ENCODE results near the gene SPHKAP. TPM values are rescaled to one million over a fixed set of nuclear protein-coding genes. Genes with fewer than 3 reads are reported as not detected.

The SPHKAP gene
- total RNA-seq, 2 experiments from 2014 or later = not detected

GRCh38 chr2:228048838-228049490 is 132.5 kb downstream of the SPHKAP start:
- H3K9me3 Mint-ChIP-seq = no peaks in the 10 kb centered on the region
- no peak overlapping the region for H3K4me3 Mint-ChIP-seq
- no peaks in the 10 kb centered on the region for H3K36me3 Mint-ChIP-seq (ENCODE audit: low read depth)
- no peaks in the 10 kb centered on the region for H3K27me3 Mint-ChIP-seq (ENCODE audit: low read depth)
- CTCF ChIA-PET = no interaction called here
- intact Hi-C loops (cut with micrococcal nuclease) = loop anchor here (5.0 to 10.0 kb wide), 4 partner anchors 157 to 1666 kb away; partner anchors contain the start of genes DNER and PID1
- H3K4me1 Mint-ChIP-seq (ENCODE audit: low read depth) = no peaks in the 10 kb centered on the region
- DNase-seq = peak; percentile 4
- no peak overlapping the region for H3K27ac Mint-ChIP-seq

- Mint-ChIP-seq H3K27ac (no peak overlapping the region), H3K36me3 (ENCODE audit: low read depth) (no peaks in the 10 kb centered on the region), H3K9me3 (no peaks in the 10 kb centered on the region), H3K27me3 (ENCODE audit: low read depth) (no peaks in the 10 kb centered on the region), H3K4me3 (no peak overlapping the region), H3K4me1 (ENCODE audit: low read depth) (no peaks in the 10 kb centered on the region)
- DNase-seq = no peak
- CTCF ChIA-PET = interaction anchor here (0.7 kb wide), 1 partner anchor 15 kb away, joined by 3 read pairs; no protein-coding TSS in a partner anchor
- intact Hi-C loops (cut with micrococcal nuclease) = loop anchor here (10.0 kb wide), 1 partner anchor 1674 kb away; the partner anchor contains the start of gene DNER
Measured at GRCh38 chr2:228040995-228041394, 140.5 kb downstream of the SPHKAP start.

- H3K27me3 Mint-ChIP-seq (ENCODE audit: low read depth) = no peaks in the 10 kb centered on the region
- H3K4me3 Mint-ChIP-seq = no peak overlapping the region
- no peaks in the 10 kb centered on the region for H3K9me3 Mint-ChIP-seq
- H3K4me1 Mint-ChIP-seq (ENCODE audit: low read depth) = no peaks in the 10 kb centered on the region
- CTCF ChIA-PET = no interaction called here
- H3K36me3 Mint-ChIP-seq (ENCODE audit: low read depth) = no peaks in the 10 kb centered on the region
- no peak for DNase-seq
- intact Hi-C loops (cut with micrococcal nuclease) = loop anchor here (10.0 kb wide), 1 partner anchor 1675 kb away; the partner anchor contains the start of gene DNER
- H3K27ac Mint-ChIP-seq = no peak overlapping the region
Measured at GRCh38 chr2:228039752-228040534, 141.5 kb downstream of the SPHKAP start.

GRCh38 chr2:228038967-228039366 is 142.5 kb downstream of the SPHKAP start:
- no peak overlapping the region for H3K27ac Mint-ChIP-seq
- intact Hi-C loops (cut with micrococcal nuclease) = no loop called here
- CTCF ChIA-PET = interaction anchor here (0.6 kb wide), 1 partner anchor 280 kb away, joined by 4 read pairs; no protein-coding TSS in a partner anchor
- H3K36me3 Mint-ChIP-seq (ENCODE audit: low read depth) = no peaks in the 10 kb centered on the region
- no peaks in the 10 kb centered on the region for H3K9me3 Mint-ChIP-seq
- H3K4me1 Mint-ChIP-seq (ENCODE audit: low read depth) = no peaks in the 10 kb centered on the region
- no peaks in the 10 kb centered on the region for H3K27me3 Mint-ChIP-seq (ENCODE audit: low read depth)
- H3K4me3 Mint-ChIP-seq = no peak overlapping the region
- no peak for DNase-seq

GRCh38 chr2:228037915-228038314 is 143.6 kb downstream of the SPHKAP start:
- intact Hi-C loops (cut with micrococcal nuclease) = no loop called here
- no peaks in the 10 kb centered on the region for H3K27me3 Mint-ChIP-seq (ENCODE audit: low read depth)
- H3K4me1 Mint-ChIP-seq (ENCODE audit: low read depth) = no peaks in the 10 kb centered on the region
- no peak for DNase-seq
- H3K36me3 Mint-ChIP-seq (ENCODE audit: low read depth) = no peaks in the 10 kb centered on the region
- no peaks in the 10 kb centered on the region for H3K9me3 Mint-ChIP-seq
- no peak overlapping the region for H3K27ac Mint-ChIP-seq
- CTCF ChIA-PET = interaction anchor here (0.5 kb wide), 1 partner anchor 310 kb away, joined by 3 read pairs; no protein-coding TSS in a partner anchor
- no peak overlapping the region for H3K4me3 Mint-ChIP-seq

- intact Hi-C loops (cut with micrococcal nuclease) = no loop called here
- DNase-seq = no peak
- Mint-ChIP-seq H3K27ac (no peak overlapping the region), H3K4me3 (no peak overlapping the region), H3K36me3 (ENCODE audit: low read depth) (no peaks in the 10 kb centered on the region), H3K27me3 (ENCODE audit: low read depth) (peaks cover 3% of the 10 kb centered on the region), H3K4me1 (ENCODE audit: low read depth) (no peaks in the 10 kb centered on the region), H3K9me3 (no peaks in the 10 kb centered on the region)
- CTCF ChIA-PET = no interaction called here
Measured at GRCh38 chr2:228023619-228024018, 157.9 kb downstream of the SPHKAP start.

GRCh38 chr2:228018311-228018710 is 163.2 kb downstream of the SPHKAP start:
- Mint-ChIP-seq H3K27ac (no peak overlapping the region), H3K36me3 (ENCODE audit: low read depth) (no peaks in the 10 kb centered on the region), H3K9me3 (peaks cover 1% of the 10 kb centered on the region), H3K4me3 (no peak overlapping the region), H3K27me3 (ENCODE audit: low read depth) (no peaks in the 10 kb centered on the region), H3K4me1 (ENCODE audit: low read depth) (no peaks in the 10 kb centered on the region)
- DNase-seq = no peak
- intact Hi-C loops (cut with micrococcal nuclease) = no loop called here
- CTCF ChIA-PET = no interaction called here

- intact Hi-C loops (cut with micrococcal nuclease) = no loop called here
- H3K9me3 Mint-ChIP-seq = peaks cover 1% of the 10 kb centered on the region
- H3K36me3 Mint-ChIP-seq (ENCODE audit: low read depth) = no peaks in the 10 kb centered on the region
- no peaks in the 10 kb centered on the region for H3K27me3 Mint-ChIP-seq (ENCODE audit: low read depth)
- H3K27ac Mint-ChIP-seq = no peak overlapping the region
- H3K4me1 Mint-ChIP-seq (ENCODE audit: low read depth) = no peaks in the 10 kb centered on the region
- CTCF ChIA-PET = no interaction called here
- DNase-seq = no peak
- no peak overlapping the region for H3K4me3 Mint-ChIP-seq
Measured at GRCh38 chr2:228017784-228018183, 163.7 kb downstream of the SPHKAP start.

GRCh38 chr2:228016402-228016801 is 165.1 kb downstream of the SPHKAP start:
- peaks cover 1% of the 10 kb centered on the region for H3K9me3 Mint-ChIP-seq
- no peaks in the 10 kb centered on the region for H3K4me1 Mint-ChIP-seq (ENCODE audit: low read depth)
- intact Hi-C loops (cut with micrococcal nuclease) = no loop called here
- H3K27ac Mint-ChIP-seq = no peak overlapping the region
- CTCF ChIA-PET = no interaction called here
- H3K4me3 Mint-ChIP-seq = no peak overlapping the region
- no peaks in the 10 kb centered on the region for H3K27me3 Mint-ChIP-seq (ENCODE audit: low read depth)
- no peak for DNase-seq
- H3K36me3 Mint-ChIP-seq (ENCODE audit: low read depth) = no peaks in the 10 kb centered on the region

GRCh38 chr2:228015741-228016140 is 165.7 kb downstream of the SPHKAP start:
- no peak for DNase-seq
- H3K27me3 Mint-ChIP-seq (ENCODE audit: low read depth) = no peaks in the 10 kb centered on the region
- H3K27ac Mint-ChIP-seq = no peak overlapping the region
- H3K36me3 Mint-ChIP-seq (ENCODE audit: low read depth) = no peaks in the 10 kb centered on the region
- peaks cover 1% of the 10 kb centered on the region for H3K9me3 Mint-ChIP-seq
- no peaks in the 10 kb centered on the region for H3K4me1 Mint-ChIP-seq (ENCODE audit: low read depth)
- H3K4me3 Mint-ChIP-seq = no peak overlapping the region
- CTCF ChIA-PET = no interaction called here
- intact Hi-C loops (cut with micrococcal nuclease) = no loop called here

- no peak overlapping the region for H3K27ac Mint-ChIP-seq
- intact Hi-C loops (cut with micrococcal nuclease) = no loop called here
- H3K4me1 Mint-ChIP-seq (ENCODE audit: low read depth) = no peaks in the 10 kb centered on the region
- no peaks in the 10 kb centered on the region for H3K36me3 Mint-ChIP-seq (ENCODE audit: low read depth)
- CTCF ChIA-PET = interaction anchor here (0.7 kb wide), 1 partner anchor 1366 kb away, joined by 3 read pairs; no protein-coding TSS in a partner anchor
- no peak overlapping the region for H3K4me3 Mint-ChIP-seq
- no peaks in the 10 kb centered on the region for H3K9me3 Mint-ChIP-seq
- H3K27me3 Mint-ChIP-seq (ENCODE audit: low read depth) = no peaks in the 10 kb centered on the region
- no peak for DNase-seq
Measured at GRCh38 chr2:227996366-227996765, 185.1 kb downstream of the SPHKAP start.

- CTCF ChIA-PET = no interaction called here
- Mint-ChIP-seq H3K27me3 (ENCODE audit: low read depth) (no peaks in the 10 kb centered on the region), H3K36me3 (ENCODE audit: low read depth) (no peaks in the 10 kb centered on the region), H3K4me3 (no peak overlapping the region), H3K4me1 (ENCODE audit: low read depth) (no peaks in the 10 kb centered on the region), H3K9me3 (no peaks in the 10 kb centered on the region), H3K27ac (no peak overlapping the region)
- DNase-seq = no peak
- intact Hi-C loops (cut with micrococcal nuclease) = no loop called here
Measured at GRCh38 chr2:227990937-227991336, 190.6 kb downstream of the SPHKAP start.

- Mint-ChIP-seq H3K27ac (no peak overlapping the region), H3K27me3 (ENCODE audit: low read depth) (no peaks in the 10 kb centered on the region), H3K36me3 (ENCODE audit: low read depth) (no peaks in the 10 kb centered on the region), H3K4me1 (ENCODE audit: low read depth) (no peaks in the 10 kb centered on the region), H3K4me3 (no peak overlapping the region), H3K9me3 (no peaks in the 10 kb centered on the region)
- DNase-seq = no peak
- CTCF ChIA-PET = no interaction called here
- intact Hi-C loops (cut with micrococcal nuclease) = no loop called here
Measured at GRCh38 chr2:227973241-227973640, 208.2 kb downstream of the SPHKAP start.

Data from activated naive CD4-positive, alpha-beta T cell treated with anti-CD3 and anti-CD28 coated beads for 36 hours (primary cell).